IMR-90 (cell line): ENCODE data around the gene ASB5. TPM values are rescaled to one million over a fixed set of nuclear protein-coding genes. Genes with fewer than 3 reads are reported as not detected.

Source experiments
- ATAC-seq: fragments of 200-7000 bp; cut with Tn5 transposase; 2 replicates; pipeline ENCODE4 v1.9.1; 2020; ENCODE audit warnings: low read depth, mild to moderate bottlenecking, moderate library complexity
- BruUV-seq: library from RNA; stranded (reverse); fragments of 400-500 nt; replicated peaks from 2 replicates; lab custom pipeline; 2021; lab: Mats Ljungman, UMichigan
- CTCF ChIA-PET: fragments of 300-600 bp; formaldehyde crosslinking; extraction: SDS; loops from one replicate; lab custom pipeline; 2021; ENCODE audit warnings: antibody characterized with exemption; lab: Yijun Ruan, JAX
- POLR2A ChIA-PET: fragments of 300-600 bp; sonication (Branson Sonifier 250); formaldehyde crosslinking; loops from one replicate; lab custom pipeline; 2022; ENCODE audit warnings: antibody characterized with exemption; ENCODE audit not compliant: unreplicated experiment; lab: Charles Lee
- DNase-seq: peaks from one replicate; pipeline ENCODE4 v3.0.0; 2013
- H2AFZ ChIP-seq: replicated peaks from 2 replicates; pipeline ENCODE3; 2013; ENCODE audit warnings: low read length, mild to moderate bottlenecking; ENCODE audit not compliant: poor library complexity
- H2AK5ac ChIP-seq: 2 replicates; pipeline ENCODE4 v1.6.1; 2013; ENCODE audit warnings: low read depth, low read length, inconsistent platforms
- H2AK9ac ChIP-seq: replicated peaks from 2 replicates; pipeline ENCODE3; 2013; ENCODE audit warnings: mild to moderate bottlenecking, low read depth, low read length, moderate library complexity; ENCODE audit not compliant: poor library complexity
- H2BK120ac ChIP-seq: 2 replicates; pipeline ENCODE4 v1.6.1; 2013; ENCODE audit warnings: low read depth, low read length, inconsistent platforms
- H2BK15ac ChIP-seq: 3 replicates; pipeline ENCODE4 v1.6.1; 2013; ENCODE audit warnings: low read depth, low read length, inconsistent platforms
- H2BK20ac ChIP-seq: 2 replicates; pipeline ENCODE4 v1.6.1; 2013; ENCODE audit warnings: low read depth, mild to moderate bottlenecking, inconsistent platforms, low read length, moderate library complexity
- H2BK5ac ChIP-seq: 2 replicates; pipeline ENCODE4 v1.6.1; 2013; ENCODE audit warnings: mild to moderate bottlenecking, low read depth, low read length, inconsistent platforms; ENCODE audit not compliant: poor library complexity, severe bottlenecking
- H3K14ac ChIP-seq: replicated peaks from 2 replicates; pipeline ENCODE4 v1.6.1; 2013; ENCODE audit warnings: low read depth, low read length, inconsistent platforms
- H3K18ac ChIP-seq: 2 replicates; pipeline ENCODE4 v1.6.1; 2013; ENCODE audit warnings: low read depth, low read length, control low read depth
- H3K23ac ChIP-seq: 2 replicates; pipeline ENCODE4 v1.6.1; 2013; ENCODE audit warnings: low read depth, low read length, inconsistent platforms
- H3K27ac ChIP-seq: 2 replicates; pipeline ENCODE4 v1.5.1; 2013; ENCODE audit warnings: mild to moderate bottlenecking, control low read depth, low read length; ENCODE audit not compliant: insufficient read depth
- H3K27me3 ChIP-seq: 2 replicates; pipeline ENCODE4 v1.6.1; 2013; ENCODE audit warnings: low read length; ENCODE audit not compliant: control insufficient read depth, insufficient read depth
- H3K36me3 ChIP-seq: 2 replicates; pipeline ENCODE4 v1.6.1; 2013; ENCODE audit warnings: low read length, mixed read lengths; ENCODE audit not compliant: control insufficient read depth, insufficient read depth
- H3K4ac ChIP-seq: 2 replicates; pipeline ENCODE4 v1.6.1; 2013; ENCODE audit warnings: low read depth, low read length, inconsistent platforms
- H3K4me1 ChIP-seq: 2 replicates; pipeline ENCODE4 v1.6.1; 2013; ENCODE audit warnings: low read length, mixed read lengths; ENCODE audit not compliant: control insufficient read depth, insufficient read depth
- H3K4me2 ChIP-seq: 2 replicates; pipeline ENCODE4 v1.6.1; 2013; ENCODE audit warnings: low read depth, mild to moderate bottlenecking, control low read depth, low read length, moderate library complexity
- H3K4me3 ChIP-seq: 2 replicates; pipeline ENCODE4 v1.5.1; 2013; ENCODE audit warnings: low read depth, mild to moderate bottlenecking, control low read depth, low read length, moderate library complexity; ENCODE audit not compliant: insufficient read depth
- H3K56ac ChIP-seq: 2 replicates; pipeline ENCODE4 v1.6.1; 2013; ENCODE audit warnings: low read length, inconsistent platforms; ENCODE audit not compliant: insufficient read depth; ENCODE audit errors: extremely low read depth
- H3K79me1 ChIP-seq, 2 experiments: 2 replicates each; pipeline ENCODE4 v1.6.1; 2013; ENCODE audit warnings: low read length in 2 of 2, inconsistent platforms in 1 of 2, low read depth in 1 of 2
- H3K9ac ChIP-seq: 2 replicates; pipeline ENCODE4 v1.6.1; 2013; ENCODE audit warnings: low read depth, low read length, control low read depth
- H3K9me1 ChIP-seq: 2 replicates; pipeline ENCODE4 v1.6.1; 2013; ENCODE audit warnings: low read length, inconsistent platforms; ENCODE audit not compliant: insufficient read depth
- H3K9me3 ChIP-seq: 2 replicates; pipeline ENCODE4 v1.6.1; 2013; ENCODE audit warnings: low read length; ENCODE audit not compliant: control insufficient read depth, insufficient read depth
- H4K20me1 ChIP-seq: 2 replicates; pipeline ENCODE4 v1.6.1; 2013; ENCODE audit warnings: low read length, inconsistent platforms; ENCODE audit not compliant: insufficient read depth
- H4K5ac ChIP-seq: 2 replicates; pipeline ENCODE4 v1.6.1; 2013; ENCODE audit warnings: mild to moderate bottlenecking, low read depth, low read length, control low read depth
- H4K8ac ChIP-seq, 2 experiments: 2 replicates each; pipeline ENCODE4 v1.6.1; 2013; ENCODE audit warnings: low read depth in 2 of 2, low read length in 2 of 2, control low read depth in 1 of 2, inconsistent platforms in 1 of 2
- H4K91ac ChIP-seq: 2 replicates; pipeline ENCODE4 v1.6.1; 2013; ENCODE audit warnings: low read depth, low read length, inconsistent platforms; ENCODE audit not compliant: insufficient read depth
- BHLHE40 ChIP-seq: fragments of 150-350 bp; IDR thresholded peaks from 2 replicates; pipeline ENCODE4 v1.6.1; 2016; ENCODE audit warnings: mild to moderate bottlenecking, low read depth, low read length
- FOS ChIP-seq: fragments of 150-350 bp; IDR thresholded peaks from 2 replicates; pipeline ENCODE4 v1.6.1; 2016; ENCODE audit warnings: low read depth, low read length
- MAFK ChIP-seq: IDR thresholded peaks from 2 replicates; pipeline ENCODE4 v1.6.1; 2012; ENCODE audit warnings: low read depth, low read length, improper control_type of control experiment
- MAZ ChIP-seq: IDR thresholded peaks from 2 replicates; pipeline ENCODE4 v1.6.1; 2012; ENCODE audit warnings: low read depth, mild to moderate bottlenecking, low read length, improper control_type of control experiment, moderate library complexity, borderline replicate concordance
- RCOR1 ChIP-seq: IDR thresholded peaks from 2 replicates; pipeline ENCODE4 v1.6.1; 2012; ENCODE audit warnings: mild to moderate bottlenecking, low read length, improper control_type of control experiment; ENCODE audit not compliant: insufficient replicate concordance
- whole genome bisulfite sequencing, 2 experiments: methylation state at CpG; one replicate each; pipeline versions ENCODE4 v1.1.5 to v1.1.7; 2013; ENCODE audit warnings: missing lambda C conversion rate in 2 of 2; ENCODE audit not compliant: insufficient read length in 1 of 2; ENCODE audit errors: extremely low coverage in 2 of 2; 5-methylcytosine and 5-hydroxymethylcytosine counted together
- dilution Hi-C: fragments of 300-500 bp; cut with HindIII; formaldehyde crosslinking; loops from one replicate; pipeline ENCODE4 v1.14.3; 2018; ENCODE audit warnings: low sequenced_read_pairs; ENCODE audit not compliant: unreplicated experiment
- in situ Hi-C: fragments of 300-500 bp; cut with MboI; formaldehyde crosslinking; loops from 3 replicates; pipeline ENCODE4 v1.14.3; 2019; ENCODE audit warnings: low sequenced_read_pairs, inconsistent platforms, mixed read lengths
- intact Hi-C: fragments of 100-400 bp; cut with micrococcal nuclease; formaldehyde crosslinking; loops from 2 replicates; pipeline ENCODE4 v1.10.0; 2022
- polyA plus RNA-seq, 3 experiments: library from polyadenylated mRNA; depleted of rRNA; stranded (reverse); fragments of >200 nt; gene quantifications; 2 replicates each; pipeline ENCODE4 v1.2.3, GENCODE V29; 2012; ENCODE audit warnings: low replicate concordance in 1 of 3
- total RNA-seq: library from RNA; depleted of rRNA; stranded (reverse); fragments of >200 nt; gene quantifications from 2 replicates; pipeline ENCODE4 v1.2.3, GENCODE V29; 2012
- TF ChIP-seq, protein P1 (sequence below): fragments of 150-350 bp; IDR thresholded peaks from 2 replicates; pipeline ENCODE4 v1.6.1; 2016; ENCODE audit warnings: low read depth, mild to moderate bottlenecking, low read length, moderate library complexity, borderline replicate concordance
- TF ChIP-seq, protein P2 (sequence below): fragments of 150-350 bp; IDR thresholded peaks from 2 replicates; pipeline ENCODE4 v1.6.1; 2017; ENCODE audit warnings: mild to moderate bottlenecking, antibody characterized with exemption, low read length, low read depth

Gene ASB5
- total and polyA plus RNA-seq, 2 of the 4 experiments (the other 2 are of a cell fraction) = 0.18 to 0.21 TPM

DNA sequence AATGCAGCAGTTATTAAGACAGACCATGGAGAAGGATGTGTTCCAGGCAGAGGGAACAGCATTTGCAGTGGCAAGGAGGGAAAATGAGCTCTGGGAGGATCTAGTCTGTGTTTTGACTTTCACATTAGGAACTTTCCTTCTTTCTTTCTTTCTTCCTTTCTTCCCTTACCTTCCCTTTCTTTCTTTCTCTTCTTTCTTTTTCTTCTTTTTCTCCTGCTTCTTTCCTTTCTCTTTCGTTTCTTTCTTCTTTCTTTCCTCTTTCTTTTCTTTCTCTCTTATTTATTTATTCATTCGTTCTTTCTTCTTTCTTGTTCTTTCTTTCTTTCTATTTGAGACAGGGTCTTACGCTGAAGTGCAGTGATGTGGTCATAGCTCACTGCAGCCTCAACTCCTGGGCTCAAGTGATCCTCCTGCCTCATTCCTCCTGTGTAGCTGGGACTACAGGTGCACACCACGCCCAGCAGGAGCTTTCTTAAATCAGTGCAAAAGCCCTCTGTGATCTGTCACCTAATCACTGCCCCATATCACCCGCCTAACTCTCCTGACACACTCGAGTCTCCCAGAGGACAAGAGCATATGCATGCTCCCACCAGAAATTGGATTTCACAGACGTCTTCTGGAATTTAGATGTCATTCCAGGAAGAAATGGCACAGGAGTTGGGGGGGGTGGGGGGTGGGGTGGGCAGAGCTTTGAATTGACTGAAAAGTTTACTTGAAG lies 58.3 kb downstream of the ASB5 start:
- TF ChIP-seq RCOR1 (no peak), BHLHE40 (no peak), MAZ (no peak), FOS (no peak), MAFK (no peak)
- TF ChIP-seq, protein P1, sequence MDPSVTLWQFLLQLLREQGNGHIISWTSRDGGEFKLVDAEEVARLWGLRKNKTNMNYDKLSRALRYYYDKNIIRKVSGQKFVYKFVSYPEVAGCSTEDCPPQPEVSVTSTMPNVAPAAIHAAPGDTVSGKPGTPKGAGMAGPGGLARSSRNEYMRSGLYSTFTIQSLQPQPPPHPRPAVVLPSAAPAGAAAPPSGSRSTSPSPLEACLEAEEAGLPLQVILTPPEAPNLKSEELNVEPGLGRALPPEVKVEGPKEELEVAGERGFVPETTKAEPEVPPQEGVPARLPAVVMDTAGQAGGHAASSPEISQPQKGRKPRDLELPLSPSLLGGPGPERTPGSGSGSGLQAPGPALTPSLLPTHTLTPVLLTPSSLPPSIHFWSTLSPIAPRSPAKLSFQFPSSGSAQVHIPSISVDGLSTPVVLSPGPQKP = no peak
- TF ChIP-seq, protein P2, sequence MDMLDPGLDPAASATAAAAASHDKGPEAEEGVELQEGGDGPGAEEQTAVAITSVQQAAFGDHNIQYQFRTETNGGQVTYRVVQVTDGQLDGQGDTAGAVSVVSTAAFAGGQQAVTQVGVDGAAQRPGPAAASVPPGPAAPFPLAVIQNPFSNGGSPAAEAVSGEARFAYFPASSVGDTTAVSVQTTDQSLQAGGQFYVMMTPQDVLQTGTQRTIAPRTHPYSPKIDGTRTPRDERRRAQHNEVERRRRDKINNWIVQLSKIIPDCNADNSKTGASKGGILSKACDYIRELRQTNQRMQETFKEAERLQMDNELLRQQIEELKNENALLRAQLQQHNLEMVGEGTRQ = no peak
- Histone ChIP-seq H3K18ac (no peak overlapping the region), H2AFZ (peak overlapping the region; percentile 54), H4K20me1 (no peaks in the 10 kb centered on the region), H2AK5ac (no peak overlapping the region; the same call in 1 of the 2 replicates), H3K14ac (no peak overlapping the region), H2BK20ac (no peak overlapping the region), H3K4me2 (no peak overlapping the region), H3K23ac (no peak overlapping the region), H2BK5ac (no peak overlapping the region), H3K4me3 (no peak overlapping the region), H2BK15ac (no peak overlapping the region), H2BK120ac (no peak overlapping the region), H4K91ac (no peak overlapping the region), H3K9me3 (no peaks in the 10 kb centered on the region), H3K9me1 (no peaks in the 10 kb centered on the region), H2AK9ac (no peak overlapping the region), H3K9ac (no peak overlapping the region), H3K27ac (no peak overlapping the region), H3K4me1 (no peaks in the 10 kb centered on the region), H3K4ac (no peak overlapping the region), H4K8ac (no peak overlapping the region), H4K5ac (no peak overlapping the region), H3K27me3 (no peaks in the 10 kb centered on the region), H3K79me1 (no peaks in the 10 kb centered on the region), H3K56ac (no peak overlapping the region), H3K36me3 (no peaks in the 10 kb centered on the region)
- ATAC-seq (no peak), DNase-seq (no peak)
- in situ Hi-C loops = no loop called here
- ChIA-PET CTCF (no interaction called here), POLR2A (interaction anchor here (0.5 kb wide), 1 partner anchor 548 kb away, joined by 5 read pairs; no protein-coding TSS in a partner anchor)
- BruUV-seq = no TSS peak
- intact Hi-C loops = no loop called here
- WGBS, 2 experiments = 93% methylated on average over 2 of the region's 7 CpGs; no CpG with 5 or more reads in 1 of the 2 experiments
- dilution Hi-C loops = no loop called here
